ENCODE results near the gene PIP5KL1.

PIP5KL1 gene

GRCh38 chr9:127872369-127873222 lies 58.0 kb downstream of the PIP5KL1 start:
- ATAC-seq, result no peak
- TF ChIP-seq TOX (CRISPR knock-in tag; IDR thresholded peaks at IDR 0.05; ENCODE audit: borderline replicate concordance) (no peak), ZNF565 (CRISPR knock-in tag; conservative IDR thresholded peaks at IDR 0.05; ENCODE audit: low read depth) (no peak), ESRRG (CRISPR knock-in tag; IDR thresholded peaks at IDR 0.05) (no peak), OSR1 (CRISPR knock-in tag; IDR thresholded peaks at IDR 0.05) (no peak), PATZ1 (CRISPR knock-in tag; IDR thresholded peaks at IDR 0.05; ENCODE audit: borderline replicate concordance) (no peak), BACH2 (CRISPR knock-in tag; IDR thresholded peaks at IDR 0.05; ENCODE audit: borderline replicate concordance) (no peak), TSHZ2 (CRISPR knock-in tag; IDR thresholded peaks at IDR 0.05) (no peak), ZFP3 (CRISPR knock-in tag; IDR thresholded peaks at IDR 0.05) (no peak), GLIS3 (CRISPR knock-in tag; IDR thresholded peaks at IDR 0.05) (no peak), SNAI2 (CRISPR knock-in tag; IDR thresholded peaks at IDR 0.05) (no peak), ZNF70 (CRISPR knock-in tag; IDR thresholded peaks at IDR 0.05) (no peak), ZNF8 (CRISPR knock-in tag; IDR thresholded peaks at IDR 0.05) (no peak), TCF4 (CRISPR knock-in tag; IDR thresholded peaks at IDR 0.05; ENCODE audit: borderline replicate concordance) (no peak), CSRNP3 (CRISPR knock-in tag; IDR thresholded peaks at IDR 0.05) (no peak), ZC3H10 (CRISPR knock-in tag; IDR thresholded peaks at IDR 0.05) (no peak)

GRCh38 chr9:127871531-127871930 lies 59.0 kb downstream of the PIP5KL1 start:
- ATAC-seq, result no peak
- TF ChIP-seq TOX (CRISPR knock-in tag; IDR thresholded peaks at IDR 0.05; ENCODE audit: borderline replicate concordance) (no peak), ISL1 (CRISPR knock-in tag; IDR thresholded peaks at IDR 0.05) (no peak), RARB (CRISPR knock-in tag; IDR thresholded peaks at IDR 0.05) (no peak), ZFP30 (CRISPR knock-in tag; IDR thresholded peaks at IDR 0.05) (no peak), ZNF8 (CRISPR knock-in tag; IDR thresholded peaks at IDR 0.05) (no peak), ESRRG (CRISPR knock-in tag; IDR thresholded peaks at IDR 0.05) (no peak), CSRNP3 (CRISPR knock-in tag; IDR thresholded peaks at IDR 0.05) (no peak), BACH2 (CRISPR knock-in tag; IDR thresholded peaks at IDR 0.05; ENCODE audit: borderline replicate concordance) (no peak)

- no peak for ATAC-seq
- TF ChIP-seq ZNF8 (CRISPR knock-in tag; IDR thresholded peaks at IDR 0.05), result no peak
These were observed 59.7 kb downstream of the PIP5KL1 start for GRCh38 chr9:127870887-127871286.

All from SK-N-SH treated with all-trans-retinoic acid at 6 μM for 48 hours (cell line).